Esophagus (tissue), 2 donors: Measurements from ENCODE around the gene PPCDC. TPM values are rescaled to one million over a fixed set of nuclear protein-coding genes. Genes with fewer than 3 reads are reported as not detected.
"Not testable (repeated sequence)": the region's sequence is repeated elsewhere in the genome, so short reads cannot be mapped to it uniquely, and the experiment has no call there.

ENCODE experiments used
- H3K27ac ChIP-seq, 2 donors: one replicate each; pipeline ENCODE4 v1.5.1; 2013; ENCODE audit warnings: low read depth in 2 of 2, mild to moderate bottlenecking in 2 of 2, inconsistent platforms in 1 of 2, low read length in 1 of 2, moderate library complexity in 1 of 2
- H3K27me3 ChIP-seq, 2 donors: one replicate each; pipeline ENCODE4 v1.6.1; 2013; ENCODE audit warnings: low read length in 2 of 2, control low read depth in 1 of 2, mild to moderate bottlenecking in 1 of 2; ENCODE audit not compliant: insufficient read depth in 2 of 2, control insufficient read depth in 1 of 2
- H3K36me3 ChIP-seq, 2 donors: one replicate each; pipeline ENCODE4 v1.6.1; 2013; ENCODE audit warnings: low read length in 1 of 2; ENCODE audit not compliant: control insufficient read depth in 2 of 2, insufficient read depth in 2 of 2
- H3K4me1 ChIP-seq, 2 donors: one replicate each; pipeline ENCODE4 v1.6.1; 2013; ENCODE audit warnings: low read length in 1 of 2; ENCODE audit not compliant: control insufficient read depth in 2 of 2, insufficient read depth in 2 of 2
- H3K4me3 ChIP-seq, 2 donors: one replicate each; pipeline ENCODE4 v1.5.1; 2013; ENCODE audit warnings: low read length in 2 of 2, mild to moderate bottlenecking in 2 of 2, low read depth in 1 of 2, moderate library complexity in 1 of 2
- H3K9me3 ChIP-seq, 2 donors: one replicate each; pipeline ENCODE4 v1.6.1; 2013; ENCODE audit warnings: mild to moderate bottlenecking in 2 of 2, low read depth in 1 of 2, low read length in 1 of 2, moderate library complexity in 1 of 2; ENCODE audit not compliant: control insufficient read depth in 2 of 2, insufficient read depth in 1 of 2
- WGBS, 2 donors: extraction: QIAGEN DNeasy Blood & Tissue Kit; methylation state at CpG; one replicate each; pipeline ENCODE4 v1.1.7; 2013; 5-methylcytosine and 5-hydroxymethylcytosine counted together
- polyA plus RNA-seq, 2 donors: library from polyadenylated mRNA; stranded (reverse); fragments of 200-250 nt; gene quantifications; one replicate each; pipeline ENCODE4 v1.2.3, GENCODE V29; 2013
- donor health status: healthy with polysubstance abuse.
- donor health status: Bipolar disorder and iron deficiency.

Gene PPCDC
- polyA plus RNA-seq, 2 donors = 19.1 to 25.9 TPM

DNA sequence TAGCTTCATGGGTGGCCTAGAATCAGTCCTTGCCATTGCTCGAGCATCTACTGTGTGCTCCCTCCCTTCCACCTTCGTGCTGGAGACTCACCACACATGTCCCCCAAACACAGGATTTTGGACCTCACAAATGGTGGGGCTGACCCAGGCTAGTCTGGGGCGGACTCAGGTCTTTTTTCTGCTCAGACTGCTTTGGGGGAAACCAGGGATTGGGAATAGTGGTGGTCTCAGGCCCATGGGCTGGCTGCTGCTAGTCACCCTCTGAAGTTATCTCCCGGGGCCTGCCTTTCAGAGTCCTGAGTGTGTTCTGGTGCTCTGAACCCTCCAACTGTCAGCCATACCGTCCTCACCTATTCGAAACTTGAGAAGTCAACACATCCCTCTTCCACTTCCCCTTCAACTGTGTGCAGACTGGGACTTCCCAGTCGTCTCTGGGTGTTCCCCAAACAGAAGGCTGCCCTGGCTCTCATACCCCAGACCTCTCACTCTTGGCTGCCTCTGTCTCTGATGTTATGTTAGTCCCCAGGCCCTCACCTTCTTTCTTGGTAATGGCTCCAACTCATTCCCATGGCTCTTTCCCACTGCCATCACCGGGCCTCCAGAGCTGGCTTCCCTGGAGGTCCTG, 46.0 kb downstream of the PPCDC start:
- Histone ChIP-seq H3K27me3 (no peaks in the 10 kb centered on the region), H3K36me3 (no peaks in the 10 kb centered on the region), H3K4me3 (no peak overlapping the region), H3K9me3 (no peaks in the 10 kb centered on the region), H3K4me1 (no peaks in the 10 kb centered on the region), H3K27ac (no peak overlapping the region)
- WGBS, 2 donors = 74 to 83% methylated on average over 8 of the region's 8 CpGs

DNA sequence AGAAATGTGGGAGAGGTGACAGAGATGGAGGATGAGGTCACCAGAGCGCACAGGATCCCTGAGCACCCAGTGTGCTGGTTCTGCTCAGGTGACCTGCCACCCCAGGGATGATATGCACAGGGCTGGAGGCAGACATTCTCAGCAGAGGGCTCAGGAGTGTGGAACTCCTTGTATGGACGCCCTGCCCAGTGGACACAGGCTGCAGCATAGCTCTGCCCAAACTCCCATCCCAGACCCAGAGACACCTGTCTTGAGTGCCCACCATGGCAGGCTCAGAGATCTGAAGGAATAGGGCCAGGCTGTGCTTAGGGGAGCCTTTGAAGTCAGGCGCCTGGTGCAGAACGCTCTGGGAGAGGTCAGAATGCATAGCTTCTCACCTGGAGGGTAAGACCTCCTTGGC, 47.3 kb downstream of the PPCDC start:
- H3K27ac ChIP-seq = no peak overlapping the region
- H3K9me3 ChIP-seq = no peaks in the 10 kb centered on the region
- H3K4me1 ChIP-seq = no peaks in the 10 kb centered on the region
- H3K4me3 ChIP-seq = no peak overlapping the region
- H3K27me3 ChIP-seq = no peaks in the 10 kb centered on the region
- WGBS, 2 donors = 86 to 89% methylated on average over 4 of the region's 4 CpGs
- no peaks in the 10 kb centered on the region for H3K36me3 ChIP-seq

DNA sequence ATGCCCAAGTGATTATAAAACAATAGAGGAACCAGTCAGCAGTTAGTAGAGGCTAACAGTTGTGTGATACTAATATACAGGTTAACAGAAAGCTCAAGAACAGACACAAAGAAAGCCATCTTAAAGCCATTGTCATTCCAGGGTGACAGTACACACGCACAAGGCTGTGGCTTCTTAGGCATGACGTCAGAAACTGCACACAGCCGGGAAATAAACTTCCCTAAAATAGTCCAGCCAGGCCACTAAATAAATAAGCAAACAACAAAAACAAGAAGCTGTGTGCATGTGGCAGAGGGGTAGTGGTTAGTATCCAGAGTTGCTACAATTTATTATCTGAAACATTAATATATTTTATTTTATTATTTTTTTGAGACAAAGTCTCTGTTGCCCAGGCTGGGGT, 49.8 kb downstream of the PPCDC start:
- Histone ChIP-seq H3K27me3 (no peaks in the 10 kb centered on the region), H3K9me3 (no peaks in the 10 kb centered on the region), H3K4me1 (no peaks in the 10 kb centered on the region), H3K27ac (no peak overlapping the region), H3K36me3 (no peaks in the 10 kb centered on the region), H3K4me3 (no peak overlapping the region)
- WGBS, 2 donors = 59 to 66% methylated on average over 3 of the region's 3 CpGs

DNA sequence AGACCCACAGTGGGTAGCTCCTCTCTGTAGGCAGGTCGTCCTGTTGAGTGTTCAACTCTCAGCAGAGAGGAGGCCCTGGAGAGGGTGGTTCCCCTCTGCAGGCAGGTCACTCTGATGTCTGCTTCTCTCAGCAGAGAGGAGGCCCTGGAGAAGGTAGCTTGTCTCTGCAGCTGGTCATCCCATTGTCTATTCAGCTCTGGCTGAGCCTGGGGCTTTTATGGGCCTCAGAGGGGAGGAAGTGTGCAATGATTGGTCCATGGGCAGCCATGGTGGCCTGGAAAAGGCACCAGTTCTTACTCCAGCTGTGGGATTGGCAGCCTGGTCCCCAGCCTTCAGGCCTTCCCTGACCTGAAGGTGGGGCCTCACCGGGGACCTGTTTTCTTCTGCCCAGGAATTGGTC, 52.9 kb downstream of the PPCDC start:
- Histone ChIP-seq H3K36me3 (no peaks in the 10 kb centered on the region), H3K4me1 (no peaks in the 10 kb centered on the region)

DNA sequence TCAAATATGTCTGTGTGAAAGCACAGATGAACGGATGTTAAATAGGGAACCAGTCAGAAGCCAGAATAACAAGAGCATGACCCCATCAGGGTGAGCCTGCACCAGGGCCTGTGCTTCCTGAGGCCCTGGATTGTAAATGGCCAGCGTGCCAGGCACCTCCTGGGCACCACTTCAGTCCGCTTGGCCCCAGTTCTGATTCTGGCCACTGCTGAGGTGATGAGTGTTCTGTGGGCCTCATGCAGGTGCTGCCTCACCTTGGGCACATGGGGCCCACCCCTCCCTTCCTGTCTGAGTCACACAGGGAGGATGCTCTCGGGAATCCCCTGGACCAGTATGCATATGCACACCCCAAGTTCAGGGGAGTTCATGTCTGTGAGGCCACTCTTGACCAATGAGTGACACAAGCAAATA, 54.2 kb downstream of the PPCDC start:
- H3K36me3 ChIP-seq, H3K4me3 ChIP-seq, H3K4me1 ChIP-seq, H3K9me3 ChIP-seq, H3K27me3 ChIP-seq: not testable (repeated sequence)
- peak overlapping the region in 1 of 2 donors; percentile 3 for H3K27ac ChIP-seq
- WGBS, 2 donors = 69 to 79% methylated on average over 4 of the region's 4 CpGs

More for the DNA sequence above, 52.9 kb downstream of the PPCDC start:
- Histone ChIP-seq H3K4me3 (no peak overlapping the region), H3K27me3 (no peaks in the 10 kb centered on the region), H3K27ac (no peak overlapping the region), H3K9me3 (no peaks in the 10 kb centered on the region)
- 88 to 93% methylated on average over 2 of the region's 2 CpGs for WGBS, 2 donors

DNA sequence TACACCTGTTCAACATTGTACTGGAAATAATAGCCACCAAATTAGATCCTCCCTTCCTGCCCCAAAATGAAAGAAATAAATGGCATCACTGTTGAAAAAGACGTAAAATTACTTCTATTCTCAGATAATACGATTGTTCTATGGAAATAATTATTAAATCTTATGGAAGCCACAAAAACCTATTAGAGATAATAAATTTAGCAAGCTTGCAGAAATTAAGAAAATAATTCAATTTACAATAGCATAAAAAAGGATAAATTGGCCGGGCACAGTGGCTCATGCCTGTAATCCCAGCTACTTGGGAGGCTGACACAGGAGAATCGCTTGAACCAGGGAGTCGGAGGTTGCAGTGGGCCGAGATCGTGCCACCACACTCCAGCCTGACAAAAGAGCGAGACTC, 57.8 kb downstream of the PPCDC start:
- Histone ChIP-seq H3K27me3 (no peaks in the 10 kb centered on the region), H3K4me1 (no peaks in the 10 kb centered on the region), H3K9me3 (no peaks in the 10 kb centered on the region), H3K4me3 (no peak overlapping the region), H3K36me3 (no peaks in the 10 kb centered on the region), H3K27ac (no peak overlapping the region)
- WGBS, 2 donors = 93 to 96% methylated on average over 8 of the region's 8 CpGs

DNA sequence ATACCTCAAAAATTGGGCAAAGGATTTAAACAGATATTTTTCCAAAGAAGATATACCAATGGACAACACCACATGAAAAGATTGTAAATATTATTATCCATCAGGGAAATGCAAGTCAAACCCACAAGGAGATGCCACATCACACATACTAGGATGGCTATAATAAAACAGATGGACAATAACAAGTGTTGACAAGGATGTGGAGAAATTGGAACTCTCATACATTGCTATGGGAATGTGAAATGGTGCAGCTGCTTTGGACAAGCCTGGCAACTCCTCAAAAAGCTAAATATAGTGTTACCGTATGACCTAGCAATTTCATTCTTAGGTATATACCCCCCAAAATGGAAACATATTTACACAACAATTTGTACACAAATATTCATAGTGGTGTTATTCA, 59.3 kb downstream of the PPCDC start:
- WGBS, 2 donors = 78 to 88% methylated on average over 1 of the region's 1 CpG
- Histone ChIP-seq H3K9me3 (no peaks in the 10 kb centered on the region), H3K4me1 (no peaks in the 10 kb centered on the region), H3K36me3 (no peaks in the 10 kb centered on the region), H3K4me3 (no peak overlapping the region), H3K27me3 (no peaks in the 10 kb centered on the region), H3K27ac (no peak overlapping the region)

DNA sequence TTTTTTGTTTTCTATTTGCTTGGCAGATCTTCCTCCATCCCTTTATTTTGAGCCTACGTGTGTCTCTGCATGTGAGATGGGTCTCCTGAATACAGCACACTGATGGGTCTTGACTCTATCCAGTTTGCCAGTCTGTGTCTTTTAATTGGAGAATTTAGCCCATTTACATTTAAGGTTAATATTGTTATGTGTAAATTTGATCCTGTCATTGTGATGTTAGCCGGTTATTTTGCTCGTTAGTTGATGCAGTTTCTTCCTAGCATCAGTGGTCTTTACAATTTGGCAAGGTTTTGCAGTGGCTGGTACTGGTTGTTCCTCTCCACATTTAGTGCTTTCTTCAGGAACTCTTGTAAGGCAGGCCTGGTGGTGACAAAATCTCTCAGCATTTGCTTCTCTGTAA, 62.3 kb downstream of the PPCDC start:
- 91 to 96% methylated on average over 3 of the region's 3 CpGs for WGBS, 2 donors
- H3K4me1 ChIP-seq, H3K27ac ChIP-seq, H3K36me3 ChIP-seq, H3K27me3 ChIP-seq, H3K4me3 ChIP-seq, H3K9me3 ChIP-seq: not testable (repeated sequence)

DNA sequence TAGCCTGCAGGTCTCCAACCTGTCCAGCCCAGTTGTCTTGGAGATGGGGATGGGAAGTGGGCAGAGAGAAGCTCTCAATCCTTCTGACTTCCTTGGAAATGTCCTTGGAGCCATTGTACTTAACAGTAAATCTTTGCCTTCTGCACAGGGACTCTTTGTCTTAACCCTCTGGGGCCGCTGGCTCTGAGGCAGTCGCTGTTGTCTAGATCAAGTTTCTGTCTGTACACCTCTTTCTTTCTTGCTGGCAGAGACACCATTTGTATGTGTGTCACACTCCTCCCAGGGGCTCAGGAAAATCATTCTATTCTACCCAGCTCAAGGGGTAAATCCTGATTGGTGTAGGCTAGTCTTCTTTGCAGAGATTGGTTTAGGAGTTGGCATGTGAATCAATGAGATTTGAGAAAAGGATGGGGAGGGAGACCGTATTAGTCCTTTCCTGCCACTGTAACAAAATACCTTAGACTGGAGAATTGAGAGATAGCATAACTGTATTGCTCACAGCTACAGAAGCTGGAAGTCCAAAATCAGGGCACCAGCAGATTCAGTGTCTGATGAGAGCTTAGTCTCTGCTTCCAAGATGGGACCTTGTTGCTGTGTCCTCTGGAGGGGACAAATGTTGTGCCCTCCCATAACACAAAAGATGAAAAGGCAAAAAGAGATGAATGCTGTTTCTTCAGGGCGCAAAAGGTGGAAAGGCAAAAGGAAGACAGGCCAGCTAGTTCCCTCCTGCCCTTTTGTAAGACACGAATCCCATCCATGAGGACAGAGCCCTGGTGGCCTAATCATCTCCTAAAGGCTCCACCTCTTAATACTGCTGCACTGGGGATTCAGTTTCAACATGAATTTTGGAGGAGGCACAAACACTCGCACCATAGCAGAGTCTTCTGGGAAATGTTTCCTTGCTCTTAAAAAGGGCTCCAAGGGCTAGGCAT, 66.3 kb downstream of the PPCDC start:
- WGBS, 2 donors = 83 to 91% methylated on average over 6 of the region's 6 CpGs
- H3K9me3 ChIP-seq = no peaks in the 10 kb centered on the region
- no peaks in the 10 kb centered on the region for H3K27me3 ChIP-seq
- no peak overlapping the region for H3K4me3 ChIP-seq
- no peaks in the 10 kb centered on the region for H3K4me1 ChIP-seq
- no peak overlapping the region for H3K27ac ChIP-seq
- no peaks in the 10 kb centered on the region for H3K36me3 ChIP-seq

DNA sequence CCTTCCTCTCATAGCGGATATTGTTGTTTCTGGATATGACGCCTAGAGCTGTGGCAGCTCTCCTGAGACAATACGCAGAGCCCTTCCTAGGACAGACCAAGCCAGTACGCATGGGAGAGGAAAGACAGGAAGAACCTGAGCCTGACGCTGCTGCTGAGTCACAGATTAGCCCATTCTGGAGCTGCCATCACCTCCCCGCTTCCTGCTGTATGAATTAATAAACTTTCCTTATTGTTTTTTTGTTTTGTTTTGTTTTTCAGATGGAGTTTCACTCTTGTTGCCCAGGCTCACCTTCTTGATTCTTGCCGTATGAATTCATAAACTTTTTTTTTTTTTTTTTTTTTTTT, 67.0 kb downstream of the PPCDC start:
- Histone ChIP-seq H3K27me3 (no peaks in the 10 kb centered on the region), H3K9me3 (no peaks in the 10 kb centered on the region), H3K4me1 (no peaks in the 10 kb centered on the region), H3K36me3 (no peaks in the 10 kb centered on the region), H3K27ac (no peak overlapping the region), H3K4me3 (no peak overlapping the region)
- 75 to 77% methylated on average over 7 of the region's 7 CpGs for WGBS, 2 donors
